Measurements from ENCODE around the gene CCDC182. TPM values are rescaled to one million over a fixed set of nuclear protein-coding genes. Genes with fewer than 3 reads are reported as not detected.

Gene CCDC182
- total and polyA plus RNA-seq, 2 of the 13 experiments (the other 11 are each of a cell fraction or from before 2014, with no cell fraction given): not detected

- no peak for TF ChIP-seq NFE2L2 (IDR thresholded peaks at IDR 0.05; ENCODE audit: low read length)
- TF ChIP-seq HNF4A (CRISPR knock-in tag; IDR thresholded peaks at IDR 0.05): no peak
- TF ChIP-seq ARID5B (CRISPR knock-in tag; IDR thresholded peaks at IDR 0.05): peak; percentile 50; the same call in 1 of the 2 replicates
- TF ChIP-seq TARDBP (CRISPR knock-in tag; IDR thresholded peaks at IDR 0.05): no peak
- no peak for TF ChIP-seq ZNF577 (CRISPR knock-in tag; IDR thresholded peaks at IDR 0.05; ENCODE audit: borderline replicate concordance, low read depth)
- no peak for TF ChIP-seq POLR2A (IDR thresholded peaks at IDR 0.05; ENCODE audit: insufficient read depth in 1 of 2, low read depth in 2 of 2, low read length in 2 of 2)
- no peak for TF ChIP-seq TCF7L2 (IDR thresholded peaks at IDR 0.05; ENCODE audit: low read depth, low read length)
- TF ChIP-seq ZBTB42 (CRISPR knock-in tag; IDR thresholded peaks at IDR 0.05): no peak
- no peak for TF ChIP-seq ZNF75D (CRISPR knock-in tag; IDR thresholded peaks at IDR 0.05; ENCODE audit: borderline replicate concordance)
- TF ChIP-seq ZNF678 (CRISPR knock-in tag; IDR thresholded peaks at IDR 0.05): no peak
- TF ChIP-seq RXRB (CRISPR knock-in tag; IDR thresholded peaks at IDR 0.05; ENCODE audit: borderline replicate concordance): no peak; the same call in 1 of the 2 replicates
- TF ChIP-seq CREB1 (IDR thresholded peaks at IDR 0.05): no peak
- no peak for TF ChIP-seq CREB1 (CRISPR knock-in tag; IDR thresholded peaks at IDR 0.05)
- no peak; the same call in 1 of the 2 replicates for TF ChIP-seq TBX2 (CRISPR knock-in tag; IDR thresholded peaks at IDR 0.05; ENCODE audit: borderline replicate concordance)
- TF ChIP-seq ZNF136 (CRISPR knock-in tag; IDR thresholded peaks at IDR 0.05; ENCODE audit: low read depth): no peak
- no peak for TF ChIP-seq ZNF598 (CRISPR knock-in tag; IDR thresholded peaks at IDR 0.05; ENCODE audit: borderline replicate concordance)
- TF ChIP-seq U2AF2 (IDR thresholded peaks at IDR 0.05; ENCODE audit: low read depth, low read length): no peak
- TF ChIP-seq ATF1 (CRISPR knock-in tag; IDR thresholded peaks at IDR 0.05): no peak
- TF ChIP-seq ZNF569 (CRISPR knock-in tag; IDR thresholded peaks at IDR 0.05; ENCODE audit: borderline replicate concordance): no peak
- no peak for TF ChIP-seq MEIS1 (CRISPR knock-in tag; IDR thresholded peaks at IDR 0.05; ENCODE audit: borderline replicate concordance)
- no peak for TF ChIP-seq ZNF7 (CRISPR knock-in tag; IDR thresholded peaks at IDR 0.05)
- no peak for TF ChIP-seq FOXP4 (CRISPR knock-in tag; IDR thresholded peaks at IDR 0.05)
- no peak for TF ChIP-seq FIP1L1 (IDR thresholded peaks at IDR 0.05; ENCODE audit: borderline replicate concordance, insufficient read depth, low read depth, low read length)
- no peak for TF ChIP-seq THAP7 (CRISPR knock-in tag; IDR thresholded peaks at IDR 0.05)
- no peak for TF ChIP-seq ZNF556 (CRISPR knock-in tag; IDR thresholded peaks at IDR 0.05; ENCODE audit: borderline replicate concordance)
- no peak for TF ChIP-seq CREM (IDR thresholded peaks at IDR 0.05)
- no peak for TF ChIP-seq CREM (CRISPR knock-in tag; IDR thresholded peaks at IDR 0.05)
Measured at GRCh38 chr17:57783338-57783742, 38.2 kb upstream of the CCDC182 start (continued).

All from HepG2 (cell line).